ENCODE results near the gene GPR158. TPM values are rescaled to one million over a fixed set of nuclear protein-coding genes. Genes with fewer than 3 reads are reported as not detected.
"Not testable (repeated sequence)": the region's sequence is repeated elsewhere in the genome, so short reads cannot be mapped to it uniquely, and the experiment has no call there.

The GPR158 gene, protein sequence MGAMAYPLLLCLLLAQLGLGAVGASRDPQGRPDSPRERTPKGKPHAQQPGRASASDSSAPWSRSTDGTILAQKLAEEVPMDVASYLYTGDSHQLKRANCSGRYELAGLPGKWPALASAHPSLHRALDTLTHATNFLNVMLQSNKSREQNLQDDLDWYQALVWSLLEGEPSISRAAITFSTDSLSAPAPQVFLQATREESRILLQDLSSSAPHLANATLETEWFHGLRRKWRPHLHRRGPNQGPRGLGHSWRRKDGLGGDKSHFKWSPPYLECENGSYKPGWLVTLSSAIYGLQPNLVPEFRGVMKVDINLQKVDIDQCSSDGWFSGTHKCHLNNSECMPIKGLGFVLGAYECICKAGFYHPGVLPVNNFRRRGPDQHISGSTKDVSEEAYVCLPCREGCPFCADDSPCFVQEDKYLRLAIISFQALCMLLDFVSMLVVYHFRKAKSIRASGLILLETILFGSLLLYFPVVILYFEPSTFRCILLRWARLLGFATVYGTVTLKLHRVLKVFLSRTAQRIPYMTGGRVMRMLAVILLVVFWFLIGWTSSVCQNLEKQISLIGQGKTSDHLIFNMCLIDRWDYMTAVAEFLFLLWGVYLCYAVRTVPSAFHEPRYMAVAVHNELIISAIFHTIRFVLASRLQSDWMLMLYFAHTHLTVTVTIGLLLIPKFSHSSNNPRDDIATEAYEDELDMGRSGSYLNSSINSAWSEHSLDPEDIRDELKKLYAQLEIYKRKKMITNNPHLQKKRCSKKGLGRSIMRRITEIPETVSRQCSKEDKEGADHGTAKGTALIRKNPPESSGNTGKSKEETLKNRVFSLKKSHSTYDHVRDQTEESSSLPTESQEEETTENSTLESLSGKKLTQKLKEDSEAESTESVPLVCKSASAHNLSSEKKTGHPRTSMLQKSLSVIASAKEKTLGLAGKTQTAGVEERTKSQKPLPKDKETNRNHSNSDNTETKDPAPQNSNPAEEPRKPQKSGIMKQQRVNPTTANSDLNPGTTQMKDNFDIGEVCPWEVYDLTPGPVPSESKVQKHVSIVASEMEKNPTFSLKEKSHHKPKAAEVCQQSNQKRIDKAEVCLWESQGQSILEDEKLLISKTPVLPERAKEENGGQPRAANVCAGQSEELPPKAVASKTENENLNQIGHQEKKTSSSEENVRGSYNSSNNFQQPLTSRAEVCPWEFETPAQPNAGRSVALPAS (N-terminal part only)
- polyA plus RNA-seq (2012; ENCODE audit: low read depth, missing spikeins), result not detected

DNA sequence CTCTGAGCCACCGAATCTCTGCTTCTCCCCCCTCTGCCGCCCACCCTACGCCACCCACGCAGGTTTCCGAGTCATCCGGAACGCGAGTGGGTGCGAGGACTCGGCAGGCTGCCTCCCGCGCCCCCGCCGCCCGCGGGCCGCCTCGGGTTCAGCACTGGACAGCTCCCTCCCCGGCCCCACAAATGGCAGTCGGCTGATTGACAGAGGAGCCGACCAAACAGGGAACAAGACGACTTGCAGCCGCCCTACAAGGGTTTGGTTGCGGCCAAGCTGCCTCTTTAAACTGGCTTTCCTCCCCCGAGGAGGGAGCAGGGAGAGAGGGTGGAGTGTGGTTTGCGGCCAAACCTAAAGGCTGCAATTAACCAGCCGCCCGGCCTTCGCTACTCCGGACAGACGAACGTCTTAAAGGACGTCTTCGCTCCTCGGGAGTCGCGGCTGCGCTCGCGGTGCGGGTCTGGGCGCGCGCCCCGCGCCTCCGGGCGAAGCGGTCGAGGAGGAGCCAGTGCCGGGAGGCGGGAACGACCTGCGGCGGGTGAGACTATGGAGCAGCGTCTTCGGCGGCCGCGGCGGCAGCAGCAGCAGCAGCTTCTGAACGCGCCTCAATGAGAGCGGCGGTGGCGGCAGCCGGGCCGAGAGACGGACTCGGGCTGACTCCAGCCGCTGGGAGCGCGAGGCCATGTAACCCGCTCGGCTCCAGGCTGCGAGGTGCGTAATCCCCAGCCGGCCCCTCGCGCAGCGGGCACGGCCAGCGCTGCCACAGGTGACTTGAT, at the start of gene GPR158:
Gene GPR158 (plus strand): TSS at position 541 of the 770 bp plus-strand sequence. CDS start 420 bp downstream, outside the sequence.
- DNase-seq (ENCODE audit: insufficient read length, low spot score) (peak; percentile 44), FAIRE-seq (no peak)
- TF ChIP-seq PAX5 (IDR thresholded peaks at IDR 0.05; ENCODE audit: insufficient read depth, low read length, severe bottlenecking) (no peak), POLR2AphosphoS5 (IDR thresholded peaks at IDR 0.05; ENCODE audit: low read depth, low read length) (no peak), POLR2A (IDR thresholded peaks at IDR 0.05; ENCODE audit: low read depth, low read length) (no peak), TAF1 (IDR thresholded peaks at IDR 0.05; ENCODE audit: low read depth, low read length) (no peak), SPI1 (IDR thresholded peaks at IDR 0.05; ENCODE audit: low read depth, low read length) (no peak), POU2F2 (IDR thresholded peaks at IDR 0.05; ENCODE audit: low read depth, low read length) (no peak)

DNA sequence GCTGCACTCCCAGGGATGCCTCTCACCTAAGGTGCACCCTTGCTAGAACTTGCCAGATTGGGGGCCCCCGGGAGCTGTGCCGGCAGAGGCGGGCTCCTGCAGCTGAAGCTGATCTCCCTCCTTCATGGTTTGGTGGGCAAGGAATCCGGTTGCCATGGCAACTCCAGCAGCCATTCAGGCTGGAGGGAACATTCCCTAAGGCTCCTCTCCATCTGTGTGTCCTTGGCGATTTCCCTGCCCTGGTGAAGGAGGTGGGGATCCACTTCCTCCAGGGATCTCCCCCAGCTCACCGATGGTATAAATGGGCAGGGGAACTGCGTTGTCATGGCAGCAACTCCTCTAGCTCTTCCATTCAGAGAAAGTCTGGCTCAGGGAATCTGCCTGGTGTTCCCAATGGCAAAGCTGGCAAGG, 49.6 kb upstream of the GPR158 start:
- DNase-seq (ENCODE audit: insufficient read length, low spot score) (no peak), FAIRE-seq (no peak)

DNA sequence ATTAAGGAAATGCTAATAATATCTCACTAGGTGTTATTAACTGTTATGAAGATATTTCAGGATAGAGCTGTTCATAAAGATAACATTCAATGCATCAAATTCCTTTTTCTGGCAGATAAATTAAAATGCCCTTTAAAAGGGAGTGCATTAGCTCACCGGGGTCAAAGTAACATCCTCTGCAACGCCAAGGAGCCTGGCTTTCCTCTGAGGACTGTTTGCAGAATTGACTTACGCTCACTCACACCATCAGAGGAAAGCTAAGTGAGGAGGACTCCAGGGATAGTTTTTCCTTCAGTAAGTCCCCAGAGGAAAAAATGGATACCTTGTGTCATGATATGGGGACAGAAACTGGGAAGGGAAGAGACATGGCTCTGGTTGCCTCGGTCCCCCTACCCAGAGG, 45.2 kb upstream of the GPR158 start:
- FAIRE-seq (no peak), DNase-seq (ENCODE audit: insufficient read length, low spot score) (no peak)
- TF ChIP-seq POLR2AphosphoS5 (IDR thresholded peaks at IDR 0.05; ENCODE audit: low read depth, low read length) (no peak), PAX5 (IDR thresholded peaks at IDR 0.05; ENCODE audit: insufficient read depth, low read length, severe bottlenecking) (no peak), SPI1 (IDR thresholded peaks at IDR 0.05; ENCODE audit: low read depth, low read length) (no peak), POLR2A (IDR thresholded peaks at IDR 0.05; ENCODE audit: low read depth, low read length) (no peak), TAF1 (IDR thresholded peaks at IDR 0.05; ENCODE audit: low read depth, low read length) (no peak), POU2F2 (IDR thresholded peaks at IDR 0.05; ENCODE audit: low read depth, low read length) (no peak)

More for the DNA sequence above, 49.6 kb upstream of the GPR158 start:
- no peak for TF ChIP-seq POU2F2 (IDR thresholded peaks at IDR 0.05; ENCODE audit: low read depth, low read length)
- TF ChIP-seq POLR2A (IDR thresholded peaks at IDR 0.05; ENCODE audit: low read depth, low read length), result no peak
- no peak for TF ChIP-seq PAX5 (IDR thresholded peaks at IDR 0.05; ENCODE audit: insufficient read depth, low read length, severe bottlenecking)
- TF ChIP-seq SPI1 (IDR thresholded peaks at IDR 0.05; ENCODE audit: low read depth, low read length), result no peak
- no peak for TF ChIP-seq TAF1 (IDR thresholded peaks at IDR 0.05; ENCODE audit: low read depth, low read length)
- TF ChIP-seq POLR2AphosphoS5 (IDR thresholded peaks at IDR 0.05; ENCODE audit: low read depth, low read length), result no peak

DNA sequence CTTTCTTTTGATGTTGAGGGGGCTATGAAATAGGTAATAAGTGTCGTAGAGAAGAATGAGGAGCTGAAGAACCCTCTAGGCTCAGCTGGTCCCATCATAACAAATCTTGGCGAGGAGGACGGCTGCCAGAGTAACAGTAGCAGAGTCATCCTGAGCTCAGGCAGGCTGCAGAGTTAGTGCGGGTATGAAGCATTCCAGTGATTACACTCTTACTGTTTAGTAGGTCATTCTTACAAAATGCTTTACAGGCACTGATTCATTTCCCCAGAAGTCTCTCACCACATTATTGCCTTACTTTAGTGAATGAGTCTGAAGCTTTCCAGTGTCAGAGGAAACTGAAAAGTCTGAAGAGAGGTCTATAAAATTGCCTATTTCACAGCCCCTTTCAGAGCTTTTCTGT, 43.9 kb upstream of the GPR158 start:
- no peak for DNase-seq (ENCODE audit: insufficient read length, low spot score)
- TF ChIP-seq POLR2AphosphoS5 (IDR thresholded peaks at IDR 0.05; ENCODE audit: low read depth, low read length) (no peak), POU2F2 (IDR thresholded peaks at IDR 0.05; ENCODE audit: low read depth, low read length) (no peak), SPI1 (IDR thresholded peaks at IDR 0.05; ENCODE audit: low read depth, low read length) (no peak), PAX5 (IDR thresholded peaks at IDR 0.05; ENCODE audit: insufficient read depth, low read length, severe bottlenecking) (no peak), POLR2A (IDR thresholded peaks at IDR 0.05; ENCODE audit: low read depth, low read length) (no peak), TAF1 (IDR thresholded peaks at IDR 0.05; ENCODE audit: low read depth, low read length) (no peak)
- FAIRE-seq, result no peak

DNA sequence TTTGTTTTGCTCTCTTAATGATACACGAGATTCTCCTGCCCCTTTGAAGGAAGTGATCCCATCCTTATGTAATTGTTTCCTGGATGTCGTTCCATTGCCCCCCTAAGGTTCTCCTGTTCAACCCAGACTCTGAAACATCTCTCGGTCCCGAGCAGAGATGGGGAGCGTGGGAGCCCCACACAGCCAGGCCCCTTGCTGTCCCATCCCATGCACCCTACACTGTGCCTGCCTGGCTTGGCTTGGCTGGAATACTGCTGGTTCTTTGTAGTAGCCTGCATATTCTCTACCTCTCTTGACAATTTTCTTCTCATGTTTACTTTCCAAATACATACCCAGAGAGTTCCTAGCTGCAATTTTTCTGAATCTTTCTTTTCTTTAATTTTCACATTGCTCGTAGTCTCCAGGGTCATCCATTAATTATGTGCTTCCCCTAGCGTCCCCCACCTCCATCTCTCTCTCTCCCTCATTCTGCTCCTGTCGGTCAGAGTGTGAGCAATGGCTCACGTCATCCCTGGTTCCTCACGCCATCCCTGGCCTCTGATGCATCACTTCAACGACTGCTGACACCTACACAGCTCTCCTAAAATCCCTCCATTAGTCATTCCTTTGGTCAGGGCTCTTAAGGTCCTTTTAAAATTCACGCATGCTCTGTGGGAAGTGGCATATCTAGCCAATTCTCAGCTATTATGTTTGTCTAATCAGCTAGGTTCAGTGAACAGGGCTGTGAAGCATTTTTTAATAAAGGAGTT, 32.5 kb upstream of the GPR158 start:
- DNase-seq (ENCODE audit: insufficient read length, low spot score), result no peak
- TF ChIP-seq POLR2AphosphoS5 (IDR thresholded peaks at IDR 0.05; ENCODE audit: low read depth, low read length), result no peak
- TF ChIP-seq SPI1 (IDR thresholded peaks at IDR 0.05; ENCODE audit: low read depth, low read length), result no peak
- TF ChIP-seq TAF1 (IDR thresholded peaks at IDR 0.05; ENCODE audit: low read depth, low read length), result no peak
- TF ChIP-seq PAX5 (IDR thresholded peaks at IDR 0.05; ENCODE audit: insufficient read depth, low read length, severe bottlenecking), result no peak
- no peak for TF ChIP-seq POU2F2 (IDR thresholded peaks at IDR 0.05; ENCODE audit: low read depth, low read length)
- no peak for FAIRE-seq

DNA sequence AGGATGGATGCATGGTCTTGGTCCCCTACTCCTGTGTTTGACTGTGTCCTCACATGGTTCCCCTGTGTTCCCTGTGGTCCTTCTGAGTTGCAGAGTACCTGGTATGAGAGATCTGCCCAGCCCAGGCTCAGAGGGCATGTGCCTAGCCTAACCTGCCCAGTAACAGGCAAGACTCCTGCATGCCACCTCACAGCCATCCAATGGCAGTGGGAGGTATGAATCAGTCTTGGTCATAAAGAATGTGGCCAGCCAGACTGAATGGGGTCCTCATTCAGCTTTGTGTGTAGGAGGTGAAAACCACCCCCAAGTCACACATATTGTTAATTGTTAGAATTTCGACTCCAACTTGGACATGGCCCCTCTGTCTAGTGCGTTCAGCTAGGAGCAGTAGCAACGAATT, 17.2 kb upstream of the GPR158 start:
- no peak for FAIRE-seq

DNA sequence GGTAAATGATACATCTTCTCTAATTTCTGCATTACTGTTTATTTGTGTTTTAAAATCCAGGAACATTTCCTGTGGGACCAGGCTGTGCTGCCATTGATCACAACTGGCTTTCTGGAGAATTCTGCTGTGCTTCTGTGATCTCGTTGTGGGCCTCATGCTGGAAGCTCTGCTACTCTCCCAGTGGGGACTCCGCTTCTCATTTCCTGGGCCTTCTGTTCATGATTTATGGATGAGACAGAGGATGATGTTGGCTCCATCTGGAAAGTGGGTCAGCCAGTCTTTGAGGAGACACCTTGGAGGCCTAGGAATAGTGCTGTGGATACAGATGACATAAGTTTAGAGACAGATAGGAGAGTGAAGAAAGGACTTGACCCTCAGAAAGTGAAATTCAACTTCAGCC, 15.2 kb upstream of the GPR158 start:
- TF ChIP-seq POLR2AphosphoS5 (IDR thresholded peaks at IDR 0.05; ENCODE audit: low read depth, low read length), result no peak
- TF ChIP-seq SPI1 (IDR thresholded peaks at IDR 0.05; ENCODE audit: low read depth, low read length), result no peak
- no peak for TF ChIP-seq POU2F2 (IDR thresholded peaks at IDR 0.05; ENCODE audit: low read depth, low read length)
- no peak for TF ChIP-seq POLR2A (IDR thresholded peaks at IDR 0.05; ENCODE audit: low read depth, low read length)
- DNase-seq (ENCODE audit: insufficient read length, low spot score) (no peak), FAIRE-seq (no peak)

More for the DNA sequence above, 17.2 kb upstream of the GPR158 start:
- no peak for DNase-seq (ENCODE audit: insufficient read length, low spot score)
- TF ChIP-seq PAX5 (IDR thresholded peaks at IDR 0.05; ENCODE audit: insufficient read depth, low read length, severe bottlenecking) (no peak), POU2F2 (IDR thresholded peaks at IDR 0.05; ENCODE audit: low read depth, low read length) (no peak), POLR2AphosphoS5 (IDR thresholded peaks at IDR 0.05; ENCODE audit: low read depth, low read length) (no peak), SPI1 (IDR thresholded peaks at IDR 0.05; ENCODE audit: low read depth, low read length) (no peak), TAF1 (IDR thresholded peaks at IDR 0.05; ENCODE audit: low read depth, low read length) (no peak), POLR2A (IDR thresholded peaks at IDR 0.05; ENCODE audit: low read depth, low read length) (no peak)

DNA sequence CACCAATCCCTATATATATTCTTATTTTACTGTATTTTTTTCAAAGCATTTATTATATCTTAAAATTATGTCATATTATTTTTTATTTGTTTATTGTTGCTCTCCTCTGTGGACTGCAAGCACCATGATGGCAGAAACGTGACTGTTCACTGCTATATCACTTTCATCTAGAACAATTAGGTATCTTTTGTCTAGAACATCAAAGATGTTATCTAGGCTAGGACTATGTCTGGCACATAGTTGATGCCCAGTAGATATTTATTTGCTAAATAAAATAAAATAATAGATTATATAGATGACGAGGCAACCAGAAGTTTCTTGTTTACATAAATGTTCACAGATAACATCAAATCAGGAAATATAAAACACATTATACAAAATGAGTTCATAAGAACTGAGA, 12.4 kb upstream of the GPR158 start:
- no peak for DNase-seq (ENCODE audit: insufficient read length, low spot score)
- no peak for FAIRE-seq
- TF ChIP-seq PAX5 (IDR thresholded peaks at IDR 0.05; ENCODE audit: insufficient read depth, low read length, severe bottlenecking) (no peak), TAF1 (IDR thresholded peaks at IDR 0.05; ENCODE audit: low read depth, low read length) (no peak), SPI1 (IDR thresholded peaks at IDR 0.05; ENCODE audit: low read depth, low read length) (no peak), POLR2AphosphoS5 (IDR thresholded peaks at IDR 0.05; ENCODE audit: low read depth, low read length) (no peak), POLR2A (IDR thresholded peaks at IDR 0.05; ENCODE audit: low read depth, low read length) (no peak), POU2F2 (IDR thresholded peaks at IDR 0.05; ENCODE audit: low read depth, low read length) (no peak)

DNA sequence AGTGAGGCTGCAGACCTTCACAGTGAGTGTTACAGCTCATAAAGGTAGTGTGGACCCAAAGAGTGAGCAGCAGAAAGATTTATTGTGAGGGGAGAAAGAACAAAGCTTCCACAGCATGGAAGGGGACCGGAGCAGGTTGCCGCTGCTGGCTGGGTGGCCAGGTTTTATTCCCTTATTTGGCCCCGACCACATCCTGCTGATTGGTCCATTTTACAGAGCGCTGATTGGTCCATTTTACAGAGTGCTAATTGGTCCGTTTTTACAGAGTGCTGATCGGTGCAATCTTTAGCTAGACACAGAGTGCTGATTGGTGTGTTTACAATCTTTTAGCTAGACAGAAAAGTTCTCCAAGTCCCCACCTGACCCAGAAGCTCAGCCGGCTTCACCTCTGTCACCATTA, 11.3 kb upstream of the GPR158 start:
- not testable (repeated sequence) for FAIRE-seq; DNase-seq (ENCODE audit: insufficient read length, low spot score)
